ENCODE measurements around the gene RIT1. TPM values are rescaled to one million over a fixed set of nuclear protein-coding genes. Genes with fewer than 3 reads are reported as not detected.

The RIT1 gene
- total RNA-seq, 2 experiments from 2014 or later = 20.3 to 23.0 TPM

DNA sequence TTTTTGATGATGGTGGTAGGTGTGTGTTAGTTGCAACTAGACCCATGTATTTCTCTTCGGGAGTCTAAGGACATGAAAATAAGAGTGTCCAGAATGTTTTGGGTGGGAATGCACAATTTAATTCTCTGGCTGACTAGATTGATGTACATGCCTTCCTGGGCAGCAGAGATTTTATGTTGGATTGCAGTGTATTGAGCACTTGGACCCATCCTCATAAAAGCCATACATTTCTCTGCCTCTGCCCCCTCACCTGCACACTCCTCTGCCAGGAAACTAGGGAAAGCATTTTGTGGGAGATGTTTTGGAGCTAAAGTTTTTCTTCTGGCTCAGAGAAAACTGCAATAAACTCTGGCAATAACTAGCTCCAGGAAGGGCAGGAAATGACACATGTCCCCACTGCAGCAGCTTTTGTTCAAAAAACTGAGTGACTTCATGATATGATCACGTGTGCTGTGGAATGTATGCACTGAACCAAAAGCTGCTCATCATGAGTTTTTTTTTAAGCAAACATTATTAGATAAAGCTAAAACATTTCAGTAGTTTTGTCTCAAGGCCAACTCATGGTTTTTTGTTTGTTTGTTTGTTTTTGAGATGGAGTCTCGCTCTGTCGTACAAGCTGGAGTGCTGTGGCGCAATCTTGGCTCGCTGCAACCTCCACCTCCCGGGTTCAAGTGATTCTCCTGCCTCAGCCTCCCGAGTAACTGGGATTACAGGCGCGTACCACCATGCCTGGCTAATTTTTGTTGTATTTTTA, 17.6 kb downstream of the RIT1 start:
- ATAC-seq = peak; percentile 98

GRCh38 chr1:155892796-155893195, 18.4 kb downstream of the RIT1 start:
- ATAC-seq (no peak), DNase-seq (no peak)
- peaks cover 18% of the 10 kb centered on the region for H3K4me1 Mint-ChIP-seq
- peak overlapping the region; percentile 72 for H3K27ac Mint-ChIP-seq
- POLR2A ChIA-PET = no interaction called here
- H3K36me3 Mint-ChIP-seq (ENCODE audit: low read depth) = peaks cover 9% of the 10 kb centered on the region
- intact Hi-C loops (cut with DNase I, micrococcal nuclease) = no loop called here
- H3K27me3 Mint-ChIP-seq = no peaks in the 10 kb centered on the region
- H3K4me3 Mint-ChIP-seq = no peak overlapping the region
- CTCF ChIA-PET = interaction anchor here (0.6 to 1.8 kb wide), 7 partner anchors 9 to 97 kb away, joined by 3 to 8 read pairs (median 3); no protein-coding TSS in a partner anchor
- no peaks in the 10 kb centered on the region for H3K9me3 Mint-ChIP-seq (ENCODE audit: low read depth)

More for the DNA sequence above, 17.6 kb downstream of the RIT1 start:
- Mint-ChIP-seq H3K27ac (peak overlapping the region; percentile 72), H3K4me1 (peaks cover 18% of the 10 kb centered on the region), H3K4me3 (no peak overlapping the region), H3K9me3 (ENCODE audit: low read depth) (no peaks in the 10 kb centered on the region), H3K27me3 (no peaks in the 10 kb centered on the region), H3K36me3 (ENCODE audit: low read depth) (peaks cover 11% of the 10 kb centered on the region)
- peak; percentile 40 for DNase-seq
- intact Hi-C loops (cut with DNase I, micrococcal nuclease) = no loop called here
- ChIA-PET CTCF (interaction anchor here (0.6 to 1.8 kb wide), 9 partner anchors 9 to 487 kb away, joined by 3 to 8 read pairs (median 3); no protein-coding TSS in a partner anchor), POLR2A (interaction anchor here (0.5 to 0.8 kb wide), 4 partner anchors 11 to 47 kb away, joined by 5 to 11 read pairs (median 7); partner anchors contain the start of gene SYT11)

GRCh38 chr1:155890251-155890650, 20.9 kb downstream of the RIT1 start:
- no peak overlapping the region for H3K4me3 Mint-ChIP-seq
- no peaks in the 10 kb centered on the region for H3K27me3 Mint-ChIP-seq
- ChIA-PET POLR2A (no interaction called here), CTCF (no interaction called here)
- peaks cover 18% of the 10 kb centered on the region for H3K4me1 Mint-ChIP-seq
- intact Hi-C loops (cut with DNase I, micrococcal nuclease) = no loop called here
- H3K36me3 Mint-ChIP-seq (ENCODE audit: low read depth) = no peaks in the 10 kb centered on the region
- DNase-seq (no peak), ATAC-seq (no peak)
- no peak overlapping the region for H3K27ac Mint-ChIP-seq
- no peaks in the 10 kb centered on the region for H3K9me3 Mint-ChIP-seq (ENCODE audit: low read depth)

DNA sequence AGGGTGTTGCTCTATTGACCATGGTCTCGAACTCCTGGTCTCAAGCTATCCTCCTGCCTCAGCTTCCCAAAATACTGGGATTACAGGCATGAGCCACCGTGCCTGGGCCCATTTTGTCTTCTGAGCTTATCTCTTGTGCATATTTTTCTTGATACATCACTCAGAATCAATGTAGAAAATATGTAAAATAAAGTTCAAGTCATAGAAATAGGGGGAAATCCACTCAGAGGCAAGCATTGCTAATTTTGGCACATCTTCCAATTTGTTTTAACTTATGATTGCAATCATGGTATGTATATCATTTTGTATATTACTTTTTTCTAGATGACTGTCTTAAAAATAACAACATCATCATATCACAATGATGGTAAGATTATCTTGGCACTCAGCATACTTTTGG, 21.6 kb downstream of the RIT1 start:
- DNase-seq = no peak
- H3K36me3 Mint-ChIP-seq (ENCODE audit: low read depth) = no peaks in the 10 kb centered on the region
- H3K4me3 Mint-ChIP-seq = no peak overlapping the region
- intact Hi-C loops (cut with DNase I, micrococcal nuclease) = no loop called here
- no peak overlapping the region for H3K27ac Mint-ChIP-seq
- CTCF ChIA-PET = no interaction called here
- H3K4me1 Mint-ChIP-seq = peaks cover 18% of the 10 kb centered on the region
- POLR2A ChIA-PET = interaction anchor here (1.1 kb wide), 1 partner anchor 16 kb away, joined by 3 read pairs; no protein-coding TSS in a partner anchor
- no peaks in the 10 kb centered on the region for H3K9me3 Mint-ChIP-seq (ENCODE audit: low read depth)
- ATAC-seq = no peak
- H3K27me3 Mint-ChIP-seq = no peaks in the 10 kb centered on the region

GRCh38 chr1:155888481-155888880, 22.7 kb downstream of the RIT1 start:
- ATAC-seq (no peak), DNase-seq (no peak)
- Mint-ChIP-seq H3K36me3 (ENCODE audit: low read depth) (no peaks in the 10 kb centered on the region), H3K27me3 (no peaks in the 10 kb centered on the region), H3K27ac (no peak overlapping the region), H3K9me3 (ENCODE audit: low read depth) (no peaks in the 10 kb centered on the region), H3K4me3 (no peak overlapping the region), H3K4me1 (peaks cover 11% of the 10 kb centered on the region)
- intact Hi-C loops (cut with DNase I, micrococcal nuclease) = no loop called here
- POLR2A ChIA-PET = interaction anchor here (1.1 kb wide), 1 partner anchor 15 kb away, joined by 3 read pairs; no protein-coding TSS in a partner anchor
- CTCF ChIA-PET = no interaction called here

- intact Hi-C loops (cut with DNase I, micrococcal nuclease) = no loop called here
- CTCF ChIA-PET = interaction anchor here (1.1 to 1.2 kb wide), 2 partner anchors 8 to 12 kb away, joined by 4 to 6 read pairs; no protein-coding TSS in a partner anchor
- Mint-ChIP-seq H3K4me3 (no peak overlapping the region), H3K9me3 (ENCODE audit: low read depth) (no peaks in the 10 kb centered on the region), H3K36me3 (ENCODE audit: low read depth) (no peaks in the 10 kb centered on the region), H3K27me3 (no peaks in the 10 kb centered on the region), H3K27ac (no peak overlapping the region), H3K4me1 (no peaks in the 10 kb centered on the region)
- ATAC-seq (no peak), DNase-seq (no peak)
- POLR2A ChIA-PET = no interaction called here
Observed at GRCh38 chr1:155884982-155885381, 26.2 kb downstream of the RIT1 start.

DNA sequence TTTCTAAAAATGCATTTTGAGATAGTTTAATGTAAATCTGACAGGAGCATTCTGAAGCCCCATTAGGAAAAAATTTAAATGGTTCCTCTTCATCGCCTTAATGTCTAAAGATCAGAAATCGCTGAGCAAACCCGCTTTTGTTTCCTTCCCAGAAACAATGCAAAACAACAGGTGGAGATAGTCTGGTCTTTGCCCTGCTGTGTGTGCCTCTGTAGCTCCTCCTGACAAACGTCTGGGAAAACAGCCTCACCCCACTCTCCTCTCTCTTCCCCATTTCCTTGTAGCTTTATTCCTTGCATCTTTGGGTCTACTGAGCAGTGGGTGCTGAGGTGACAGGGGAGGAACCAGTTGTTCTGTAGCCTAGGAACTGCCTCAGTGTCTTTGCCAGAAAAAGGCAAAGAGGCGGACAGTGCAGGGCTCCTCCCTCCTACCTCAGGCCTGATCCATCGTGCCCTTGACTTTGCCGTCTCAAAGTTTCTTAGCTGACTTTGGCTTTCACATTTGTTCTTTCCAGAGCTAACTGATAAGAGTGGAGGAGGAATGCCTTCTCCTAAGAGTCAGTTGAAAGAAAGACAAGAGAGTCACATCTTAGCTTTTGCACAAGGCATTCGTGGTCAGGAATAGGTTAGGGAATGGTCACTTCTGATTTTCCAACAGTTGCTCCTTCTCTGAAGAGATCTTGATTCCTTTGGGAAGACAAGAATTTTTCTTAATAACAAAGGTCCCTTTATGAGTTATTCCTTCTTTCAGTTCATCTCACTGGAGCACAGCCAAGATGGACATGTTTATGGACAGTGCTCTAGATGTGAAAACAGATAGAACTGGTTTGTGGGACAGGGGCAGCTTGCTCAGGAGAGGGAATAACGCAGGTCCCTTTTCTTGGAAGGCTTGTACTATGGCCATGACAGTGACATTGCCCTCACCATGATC, 26.9 kb downstream of the RIT1 start:
- ATAC-seq (no peak), DNase-seq (no peak)
- H3K27ac Mint-ChIP-seq = no peak overlapping the region
- H3K27me3 Mint-ChIP-seq = no peaks in the 10 kb centered on the region
- H3K9me3 Mint-ChIP-seq (ENCODE audit: low read depth) = no peaks in the 10 kb centered on the region
- POLR2A ChIA-PET = interaction anchor here (0.9 kb wide), 1 partner anchor 313 kb away, joined by 3 read pairs; no protein-coding TSS in a partner anchor
- CTCF ChIA-PET = interaction anchor here (0.6 to 1.2 kb wide), 4 partner anchors 9 to 528 kb away, joined by 3 to 6 read pairs (median 4); no protein-coding TSS in a partner anchor
- H3K4me3 Mint-ChIP-seq = no peak overlapping the region
- intact Hi-C loops (cut with DNase I, micrococcal nuclease) = no loop called here
- H3K4me1 Mint-ChIP-seq = no peaks in the 10 kb centered on the region
- H3K36me3 Mint-ChIP-seq (ENCODE audit: low read depth) = no peaks in the 10 kb centered on the region

- ATAC-seq (no peak), DNase-seq (no peak)
- no peak overlapping the region for H3K27ac Mint-ChIP-seq
- ChIA-PET POLR2A (interaction anchor here (0.6 kb wide), 1 partner anchor 23 kb away, joined by 7 read pairs; no protein-coding TSS in a partner anchor), CTCF (interaction anchor here (0.6 to 1.5 kb wide), 3 partner anchors 9 to 198 kb away, joined by 3 to 4 read pairs (median 3); no protein-coding TSS in a partner anchor)
- no peaks in the 10 kb centered on the region for H3K27me3 Mint-ChIP-seq
- intact Hi-C loops (cut with DNase I, micrococcal nuclease) = no loop called here
- no peaks in the 10 kb centered on the region for H3K36me3 Mint-ChIP-seq (ENCODE audit: low read depth)
- H3K4me3 Mint-ChIP-seq = no peak overlapping the region
- no peaks in the 10 kb centered on the region for H3K4me1 Mint-ChIP-seq
- no peaks in the 10 kb centered on the region for H3K9me3 Mint-ChIP-seq (ENCODE audit: low read depth)
Observed at GRCh38 chr1:155882766-155883165, 28.4 kb downstream of the RIT1 start.

DNA sequence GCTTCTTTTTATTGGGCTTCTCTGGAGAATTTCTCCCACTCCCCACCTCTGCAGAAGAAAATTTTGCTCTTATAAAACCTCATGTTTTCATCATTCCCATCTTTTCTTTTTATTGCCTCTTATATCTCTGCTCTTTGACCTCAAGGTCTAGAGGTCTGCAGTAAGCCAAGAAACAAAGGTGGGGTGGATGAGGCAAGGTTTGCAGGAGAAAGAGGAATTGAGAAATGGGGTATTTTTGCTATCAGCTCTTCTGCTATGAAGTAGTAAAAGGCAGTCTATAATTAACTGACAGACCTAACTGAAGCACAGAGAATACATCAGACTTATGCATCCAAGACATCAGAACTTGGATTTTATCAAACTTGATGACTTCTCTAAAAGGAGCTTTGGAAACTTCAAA, 28.9 kb downstream of the RIT1 start:
- no peak for ATAC-seq
- Mint-ChIP-seq H3K9me3 (ENCODE audit: low read depth) (no peaks in the 10 kb centered on the region), H3K36me3 (ENCODE audit: low read depth) (no peaks in the 10 kb centered on the region), H3K27me3 (no peaks in the 10 kb centered on the region), H3K4me1 (no peaks in the 10 kb centered on the region), H3K27ac (no peak overlapping the region), H3K4me3 (no peak overlapping the region)
- DNase-seq = no peak
- ChIA-PET POLR2A (interaction anchor here (0.6 kb wide), 2 partner anchors 23 to 82 kb away, joined by 4 to 7 read pairs; no protein-coding TSS in a partner anchor), CTCF (interaction anchor here (1.0 to 1.5 kb wide), 2 partner anchors 9 to 22 kb away, joined by 3 to 4 read pairs; no protein-coding TSS in a partner anchor)
- intact Hi-C loops (cut with DNase I, micrococcal nuclease) = no loop called here

GRCh38 chr1:155880950-155881349, 30.2 kb downstream of the RIT1 start:
- no peak overlapping the region for H3K4me3 Mint-ChIP-seq
- CTCF ChIA-PET = interaction anchor here (0.6 kb wide), 1 partner anchor 19 kb away, joined by 3 read pairs; no protein-coding TSS in a partner anchor

DNA sequence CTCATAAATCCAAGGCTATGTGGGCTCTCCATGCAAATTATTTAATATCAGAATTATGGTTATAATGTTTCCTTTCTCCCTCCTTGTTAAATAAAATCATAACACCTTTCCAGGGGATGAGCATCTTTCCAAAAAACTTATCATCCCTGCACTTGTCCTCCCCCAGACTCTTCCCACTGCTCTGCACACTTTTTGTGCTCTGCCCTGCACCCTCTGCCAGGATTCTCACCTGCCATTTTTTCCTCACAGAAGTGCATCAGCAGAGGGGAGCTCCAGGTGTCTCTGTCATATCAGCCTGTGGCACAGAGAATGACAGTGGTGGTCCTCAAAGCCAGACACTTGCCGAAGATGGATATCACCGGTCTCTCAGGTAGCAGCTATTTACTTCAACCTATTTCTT, 30.9 kb downstream of the RIT1 start:
- no peak for ATAC-seq
- DNase-seq = no peak
- H3K4me1 Mint-ChIP-seq = no peaks in the 10 kb centered on the region
- ChIA-PET CTCF (no interaction called here), POLR2A (no interaction called here)
- intact Hi-C loops (cut with DNase I, micrococcal nuclease) = no loop called here
- H3K27me3 Mint-ChIP-seq = no peaks in the 10 kb centered on the region
- no peak overlapping the region for H3K27ac Mint-ChIP-seq
- no peaks in the 10 kb centered on the region for H3K36me3 Mint-ChIP-seq (ENCODE audit: low read depth)
- no peaks in the 10 kb centered on the region for H3K9me3 Mint-ChIP-seq (ENCODE audit: low read depth)
- H3K4me3 Mint-ChIP-seq = no peak overlapping the region

More at GRCh38 chr1:155880950-155881349, 30.2 kb downstream of the RIT1 start:
- no peaks in the 10 kb centered on the region for H3K36me3 Mint-ChIP-seq (ENCODE audit: low read depth)
- DNase-seq (no peak), ATAC-seq (no peak)
- H3K4me1 Mint-ChIP-seq = no peaks in the 10 kb centered on the region
- H3K27me3 Mint-ChIP-seq = no peaks in the 10 kb centered on the region
- intact Hi-C loops (cut with DNase I, micrococcal nuclease) = no loop called here
- POLR2A ChIA-PET = no interaction called here
- H3K27ac Mint-ChIP-seq = no peak overlapping the region
- no peaks in the 10 kb centered on the region for H3K9me3 Mint-ChIP-seq (ENCODE audit: low read depth)

Data from activated CD4-positive, alpha-beta T cell treated with anti-CD3 and anti-CD28 coated beads for 36 hours (primary cell).